ENCODE data around the gene SMYD5.

GRCh38 chr2:73210696-73211095 lies 3.3 kb upstream of the SMYD5 start:
- TF ChIP-seq, protein P1, sequence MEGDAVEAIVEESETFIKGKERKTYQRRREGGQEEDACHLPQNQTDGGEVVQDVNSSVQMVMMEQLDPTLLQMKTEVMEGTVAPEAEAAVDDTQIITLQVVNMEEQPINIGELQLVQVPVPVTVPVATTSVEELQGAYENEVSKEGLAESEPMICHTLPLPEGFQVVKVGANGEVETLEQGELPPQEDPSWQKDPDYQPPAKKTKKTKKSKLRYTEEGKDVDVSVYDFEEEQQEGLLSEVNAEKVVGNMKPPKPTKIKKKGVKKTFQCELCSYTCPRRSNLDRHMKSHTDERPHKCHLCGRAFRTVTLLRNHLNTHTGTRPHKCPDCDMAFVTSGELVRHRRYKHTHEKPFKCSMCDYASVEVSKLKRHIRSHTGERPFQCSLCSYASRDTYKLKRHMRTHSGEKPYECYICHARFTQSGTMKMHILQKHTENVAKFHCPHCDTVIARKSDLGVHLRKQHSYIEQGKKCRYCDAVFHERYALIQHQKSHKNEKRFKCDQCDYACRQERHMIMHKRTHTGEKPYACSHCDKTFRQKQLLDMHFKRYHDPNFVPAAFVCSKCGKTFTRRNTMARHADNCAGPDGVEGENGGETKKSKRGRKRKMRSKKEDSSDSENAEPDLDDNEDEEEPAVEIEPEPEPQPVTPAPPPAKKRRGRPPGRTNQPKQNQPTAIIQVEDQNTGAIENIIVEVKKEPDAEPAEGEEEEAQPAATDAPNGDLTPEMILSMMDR (conservative IDR thresholded peaks at IDR 0.05; ENCODE audit: low read depth, low read length) = no peak
- no peak for TF ChIP-seq EZH2phosphoT487 (IDR thresholded peaks at IDR 0.05; ENCODE audit: borderline replicate concordance, low read length)
